GM19351 (cell line): ENCODE results near the gene G3BP2.

Experiments
- ATAC-seq: cut with Tn5 transposase; IDR thresholded peaks from one replicate; pipeline ENCODE4 v1.9.1; 2021; ENCODE audit warnings: mild to moderate bottlenecking, moderate library complexity; ENCODE audit not compliant: unreplicated experiment

Gene G3BP2

DNA sequence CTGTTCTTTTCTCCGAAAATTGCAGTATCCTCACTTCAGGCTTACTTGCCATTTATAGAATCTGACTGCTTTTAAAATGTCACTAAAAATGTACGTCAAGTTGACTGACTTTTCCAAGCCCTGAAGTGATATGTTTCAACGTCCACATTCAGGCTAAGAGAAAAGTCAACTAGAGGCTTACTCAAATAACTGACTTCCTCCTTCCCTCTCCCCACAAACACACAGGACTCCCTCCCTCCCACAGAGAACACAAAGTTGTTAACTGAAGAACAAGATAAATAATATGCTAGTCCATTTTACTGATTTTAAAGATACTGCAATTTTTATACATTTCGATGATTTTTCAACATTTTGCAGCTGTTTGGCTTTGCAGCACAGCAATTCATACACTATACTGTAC is 29.1 kb downstream of the G3BP2 start:
- no peak for ATAC-seq

DNA sequence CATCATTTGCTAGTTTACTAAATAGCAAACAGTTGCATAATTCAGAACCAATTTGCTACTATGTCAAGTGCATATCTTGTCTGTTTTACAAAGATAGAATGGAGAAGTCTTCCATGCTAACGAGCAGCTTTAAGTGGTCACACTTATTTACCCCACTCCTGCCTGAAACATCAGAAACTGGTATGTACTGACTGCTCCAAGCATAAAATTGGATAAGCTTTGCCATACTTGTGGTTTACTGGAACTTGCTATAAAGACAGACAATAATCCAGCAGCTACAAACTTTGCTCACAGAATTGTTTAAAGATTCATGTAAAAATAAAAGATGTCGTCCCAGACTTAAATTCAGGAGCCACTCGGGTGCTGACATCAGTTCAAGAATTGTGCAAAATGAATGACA is 29.6 kb downstream of the G3BP2 start:
- ATAC-seq: no peak

DNA sequence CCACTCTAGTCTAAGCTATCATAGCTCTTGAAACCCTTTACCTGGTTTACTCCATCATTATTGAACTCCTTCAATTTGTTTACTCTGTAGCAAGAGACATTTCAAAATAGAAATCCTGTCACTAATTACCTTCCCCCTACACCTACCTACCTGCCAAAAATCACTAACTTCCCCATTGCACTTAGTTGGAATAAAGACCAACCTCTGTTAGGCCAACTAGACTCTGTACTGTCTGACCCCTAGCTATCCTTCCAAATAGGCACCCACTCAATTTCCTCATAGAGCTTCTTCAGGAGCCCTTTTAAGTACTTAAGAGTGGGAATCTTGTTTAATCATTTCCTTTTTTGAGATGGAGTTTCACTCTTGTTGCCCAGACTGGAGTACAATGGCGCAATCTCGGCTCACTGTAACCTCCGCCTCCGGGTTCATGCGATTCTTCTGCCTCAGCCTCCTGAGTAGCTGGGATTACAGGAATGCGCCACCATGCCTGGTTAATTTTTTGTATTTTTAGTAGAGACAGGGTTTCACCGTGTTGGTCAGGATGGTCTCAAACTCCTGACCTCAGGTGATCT is 34.0 kb downstream of the G3BP2 start:
- no peak for ATAC-seq

DNA sequence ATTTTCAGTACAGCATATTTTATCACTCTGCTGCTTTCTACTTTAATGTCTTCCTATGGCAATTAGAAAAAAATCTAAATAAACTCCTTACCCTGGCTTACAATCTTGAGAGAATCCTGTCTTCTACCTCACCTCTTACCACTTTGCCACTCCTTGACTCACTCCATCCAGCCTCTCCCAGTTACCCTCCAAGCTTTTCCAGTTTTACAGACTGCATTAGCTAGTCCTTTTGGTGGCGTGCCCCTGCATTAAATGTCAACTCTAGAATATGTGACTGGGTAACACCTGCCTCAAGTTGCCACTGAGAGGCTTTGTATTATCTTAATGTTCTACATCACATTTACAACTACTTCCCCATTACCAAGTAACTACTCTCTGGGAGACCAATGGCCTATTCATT is 35.4 kb downstream of the G3BP2 start:
- ATAC-seq: no peak

DNA sequence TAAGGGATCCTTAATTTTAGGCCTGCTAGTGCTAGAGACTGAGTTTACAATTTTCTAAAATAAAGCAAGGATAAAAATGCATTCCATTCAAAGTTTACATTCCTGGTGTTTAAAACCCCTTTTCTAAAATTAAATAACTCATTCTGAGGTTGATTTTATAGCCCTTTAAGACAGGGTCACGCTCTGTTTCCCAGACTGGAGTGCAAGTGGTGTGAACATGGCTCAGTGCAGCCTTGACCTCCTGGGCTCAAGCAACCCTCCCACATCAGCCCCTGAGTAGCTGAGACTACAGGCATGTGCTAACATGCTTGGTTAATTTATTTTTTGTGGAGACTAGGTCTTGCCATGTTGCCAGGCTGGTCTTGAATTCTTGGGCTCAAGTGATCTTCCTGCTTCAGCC is 36.0 kb downstream of the G3BP2 start:
- ATAC-seq: no peak

DNA sequence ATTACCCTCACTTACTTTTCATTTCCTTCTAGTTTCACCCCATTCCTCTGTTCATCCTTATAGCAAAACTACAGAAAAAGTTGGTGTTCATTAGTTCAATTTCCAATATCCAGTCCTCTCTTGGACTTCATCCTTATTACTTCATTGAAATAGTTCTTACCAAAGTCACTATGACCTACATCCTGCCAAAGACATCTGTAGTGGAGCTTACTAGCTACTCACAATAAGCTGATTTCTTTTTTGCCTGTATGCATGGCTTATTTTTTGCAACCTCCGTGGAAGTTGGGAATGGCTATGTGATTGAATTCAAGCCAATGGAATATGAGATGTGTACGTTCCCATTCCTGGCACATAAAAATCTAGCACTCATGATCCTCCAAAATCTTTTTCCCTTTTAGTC is 38.3 kb downstream of the G3BP2 start:
- no peak for ATAC-seq

DNA sequence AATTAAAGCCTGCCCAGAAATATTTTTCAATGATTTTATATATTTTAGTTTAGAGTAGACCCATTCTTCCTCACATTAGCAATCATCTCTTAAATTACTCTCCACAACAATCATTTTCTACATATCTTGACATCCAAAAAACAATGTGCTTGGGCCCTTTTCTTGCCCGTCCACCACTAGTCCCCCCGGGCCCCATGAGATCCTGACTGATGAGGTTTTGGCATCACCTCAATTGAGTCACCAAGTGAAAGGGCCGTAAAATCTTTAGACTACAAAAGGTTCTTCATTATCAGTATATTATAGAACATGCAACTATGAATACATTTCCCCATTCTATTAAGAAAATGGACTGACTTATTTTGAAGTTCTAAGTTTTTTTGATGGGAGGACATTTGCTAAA is 38.9 kb downstream of the G3BP2 start:
- no peak for ATAC-seq

DNA sequence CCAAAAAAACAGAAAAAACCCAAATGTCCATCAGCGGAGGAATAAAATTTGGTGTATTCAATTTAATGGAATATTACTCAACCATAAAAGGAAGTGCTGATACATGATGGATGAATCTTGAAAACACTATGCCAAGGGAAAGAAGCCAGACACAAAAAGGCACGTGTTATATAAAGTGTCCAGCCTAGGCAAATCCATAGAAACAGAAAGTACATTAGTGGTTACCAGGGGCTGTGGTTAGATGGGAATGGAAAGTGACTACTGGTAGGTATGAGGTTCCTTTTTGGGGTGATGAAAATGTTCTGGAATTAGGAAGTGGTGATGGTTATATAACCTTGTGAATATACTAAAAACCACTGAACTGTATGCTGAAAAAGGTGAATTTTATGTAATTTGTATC is 39.4 kb downstream of the G3BP2 start:
- ATAC-seq: no peak

DNA sequence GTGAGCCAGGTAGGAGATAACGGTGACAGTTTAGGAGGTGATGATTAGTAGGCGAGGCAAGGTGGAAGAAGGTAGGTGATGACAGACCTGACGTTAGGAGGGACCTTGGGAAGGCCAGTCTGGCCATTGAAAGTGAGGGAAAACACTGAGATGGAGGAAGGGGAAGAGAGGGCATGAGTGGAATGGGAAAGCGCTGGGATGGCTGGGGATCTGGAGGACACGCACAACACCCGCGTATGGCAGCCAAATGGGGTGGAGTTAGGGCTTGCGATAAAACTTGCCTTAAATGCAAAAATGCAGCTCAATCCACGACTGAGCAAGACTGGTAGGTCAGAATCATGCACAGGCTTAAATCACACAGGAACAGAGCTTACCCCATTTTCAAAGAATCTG is 42.3 kb downstream of the G3BP2 start:
- no peak for ATAC-seq

DNA sequence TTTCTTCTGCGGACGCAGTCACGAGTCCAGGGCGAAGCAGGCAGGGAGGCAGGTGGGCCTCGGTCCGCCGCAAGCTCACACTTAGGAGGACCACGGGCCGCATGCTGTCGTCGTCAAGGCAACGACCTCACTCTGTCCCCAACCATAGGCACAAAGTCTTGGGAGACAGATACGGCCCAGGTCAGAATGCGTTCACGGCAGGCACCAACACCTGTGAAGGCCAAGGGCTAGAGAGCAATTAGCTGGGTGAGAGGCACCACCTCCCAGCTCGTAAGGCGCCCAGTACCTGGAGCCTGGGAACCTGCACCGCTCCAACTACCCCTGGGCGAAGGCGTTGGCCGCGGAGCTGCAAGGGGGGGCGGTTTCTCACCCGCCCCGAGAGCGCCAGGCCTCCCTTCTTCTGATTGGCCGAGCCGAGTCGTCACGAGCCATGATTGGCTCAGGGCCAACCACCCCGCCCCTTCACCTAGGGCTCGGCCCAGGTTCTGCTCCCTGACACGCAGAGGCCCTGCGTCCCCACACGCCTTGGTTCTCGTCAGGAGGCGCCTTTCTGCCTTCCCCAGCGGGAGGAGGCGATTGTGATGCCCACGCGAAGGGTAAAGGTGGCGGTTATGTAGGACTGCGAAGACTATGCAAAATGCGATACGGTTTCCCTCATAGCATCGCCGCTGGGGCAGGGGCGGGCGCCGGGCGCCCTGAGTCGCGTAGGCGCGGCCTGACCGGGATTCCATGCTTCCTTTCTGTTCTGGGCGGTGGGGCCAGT is 42.9 kb downstream of the G3BP2 start, which contains the start of gene CDKL2:
TSS of gene CDKL2 (minus strand) at position 355 of the 763 bp plus-strand sequence. CDS start 4,540 bp downstream, outside the sequence.
- ATAC-seq: peak; percentile 99

DNA sequence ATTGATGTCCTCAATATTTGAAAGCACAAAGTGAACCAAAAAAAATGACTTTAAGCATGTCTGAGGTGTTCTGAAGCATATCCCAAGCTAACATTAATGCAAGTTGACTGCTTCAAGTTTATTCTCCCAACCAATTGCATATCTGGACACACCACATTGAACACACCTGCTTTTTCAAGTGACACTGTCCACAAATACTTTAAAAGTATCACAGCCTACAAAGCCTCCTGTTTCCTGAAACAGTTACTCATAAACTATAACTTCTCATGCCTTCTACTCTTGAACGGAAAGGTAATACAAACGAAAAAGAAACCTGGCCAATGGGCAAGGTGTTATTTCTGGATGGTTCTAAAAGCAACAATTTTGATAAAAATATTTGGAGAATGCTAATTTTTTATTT is 44.0 kb downstream of the G3BP2 start:
- no peak for ATAC-seq

DNA sequence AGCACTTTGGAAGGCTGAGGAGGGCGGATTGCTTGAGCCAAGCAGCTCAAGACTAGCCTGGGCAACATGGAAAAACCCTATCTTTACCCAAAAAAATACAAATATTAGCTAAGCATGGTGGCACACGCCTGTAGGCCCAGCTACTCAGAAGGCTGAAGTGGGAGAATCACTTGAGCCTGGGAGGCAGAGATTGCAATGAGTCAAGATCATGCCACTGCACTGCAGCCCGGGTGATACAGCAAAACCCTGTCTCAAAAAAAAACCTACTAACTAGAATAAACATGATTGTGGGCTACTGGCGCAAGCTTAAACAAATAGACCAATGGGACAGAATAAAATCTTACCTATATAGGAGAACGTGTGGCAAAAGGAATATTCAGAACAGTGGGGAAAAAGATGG is 50.2 kb downstream of the G3BP2 start:
- ATAC-seq: no peak

DNA sequence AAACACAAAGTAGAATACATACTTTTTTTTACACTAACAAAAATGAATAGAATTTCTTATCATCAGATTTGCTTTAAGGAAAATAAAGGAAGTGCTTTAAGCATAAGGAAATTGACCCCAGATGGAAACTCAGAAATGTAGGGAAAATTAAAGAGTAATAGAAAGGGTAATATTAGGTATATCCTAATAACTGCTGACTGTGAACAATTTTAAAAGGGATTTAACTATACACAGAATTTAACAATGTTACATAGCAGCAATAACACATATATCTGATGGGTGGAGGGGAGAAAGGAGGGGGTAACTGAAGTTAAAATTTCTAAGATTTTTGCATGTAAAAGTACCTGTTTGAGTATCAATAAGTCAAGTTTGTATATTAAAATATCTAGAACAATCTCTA is 51.5 kb downstream of the G3BP2 start:
- no peak for ATAC-seq

DNA sequence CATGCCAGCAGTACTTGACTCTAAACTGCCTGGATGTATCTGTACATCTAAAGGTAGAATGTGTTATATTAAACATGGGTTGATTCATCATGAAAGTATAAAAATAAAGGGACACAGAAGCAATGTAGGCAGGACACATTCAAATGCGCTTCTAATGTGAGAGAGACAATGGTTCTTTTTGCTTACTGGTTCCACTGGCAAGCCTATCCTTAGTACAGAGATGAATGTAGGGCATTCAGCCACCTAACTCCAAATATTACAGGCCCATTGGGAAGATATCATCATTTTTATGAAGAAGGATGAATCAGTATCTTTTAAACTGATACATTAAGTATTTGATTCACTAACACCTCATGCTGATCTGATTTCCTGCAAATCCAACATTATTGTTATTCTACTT is 60.9 kb downstream of the G3BP2 start:
- no peak for ATAC-seq

DNA sequence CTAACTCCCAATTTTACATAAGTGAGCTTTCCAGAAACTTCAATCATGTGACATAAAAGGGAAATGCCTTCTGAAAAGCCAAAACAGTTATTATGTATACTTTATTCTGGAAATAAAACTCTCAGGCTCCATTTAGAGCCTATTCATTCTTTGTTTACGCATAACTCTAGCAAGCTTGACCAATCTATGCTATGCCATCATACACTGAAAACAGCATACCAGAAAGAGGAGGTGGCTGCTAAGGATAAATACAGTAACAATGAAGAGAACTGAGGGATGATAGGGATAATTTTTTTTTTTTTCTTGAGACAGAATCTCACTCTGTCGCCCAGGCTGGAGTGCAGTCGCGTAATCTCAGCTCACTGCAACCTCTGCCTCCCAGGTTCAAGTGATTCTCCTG is 67.3 kb downstream of the G3BP2 start:
- no peak for ATAC-seq

DNA sequence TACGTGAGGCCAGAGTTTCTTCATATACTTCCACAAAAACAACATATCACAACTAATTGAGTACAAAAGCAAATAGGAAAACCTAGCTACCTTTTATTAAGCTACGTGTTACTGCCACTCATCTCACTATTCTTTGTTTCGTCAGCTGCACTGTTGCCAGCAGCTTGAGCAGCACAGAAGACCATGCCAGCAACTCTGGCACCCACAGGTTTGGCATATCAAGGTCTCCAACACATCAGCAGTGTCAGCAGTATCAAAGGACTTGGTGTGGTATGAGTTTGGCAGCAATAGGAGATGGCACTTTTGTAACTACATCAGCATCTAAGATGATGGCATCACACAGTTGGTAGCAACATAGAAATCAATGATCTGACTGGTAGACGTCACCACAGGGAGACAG is 73.6 kb downstream of the G3BP2 start:
- no peak for ATAC-seq

DNA sequence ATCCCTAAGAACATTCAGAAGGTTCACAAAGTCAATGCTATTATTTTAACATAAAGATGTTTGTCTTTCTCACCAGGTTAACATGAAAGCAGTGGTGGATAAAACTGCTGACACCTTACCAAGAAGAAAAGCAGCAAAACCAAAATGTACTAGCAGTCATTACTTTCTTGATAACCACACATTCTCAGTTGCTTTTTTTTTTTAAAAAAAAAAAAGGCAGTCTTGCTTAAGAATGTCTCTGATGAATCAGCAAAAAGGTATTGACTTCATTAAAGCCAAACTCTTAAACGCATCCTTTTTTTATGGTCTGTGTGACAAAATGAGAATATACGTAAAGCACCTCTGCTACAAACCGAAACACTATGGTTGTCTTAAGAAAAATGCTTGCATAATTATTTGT is 74.8 kb downstream of the G3BP2 start:
- no peak for ATAC-seq

DNA sequence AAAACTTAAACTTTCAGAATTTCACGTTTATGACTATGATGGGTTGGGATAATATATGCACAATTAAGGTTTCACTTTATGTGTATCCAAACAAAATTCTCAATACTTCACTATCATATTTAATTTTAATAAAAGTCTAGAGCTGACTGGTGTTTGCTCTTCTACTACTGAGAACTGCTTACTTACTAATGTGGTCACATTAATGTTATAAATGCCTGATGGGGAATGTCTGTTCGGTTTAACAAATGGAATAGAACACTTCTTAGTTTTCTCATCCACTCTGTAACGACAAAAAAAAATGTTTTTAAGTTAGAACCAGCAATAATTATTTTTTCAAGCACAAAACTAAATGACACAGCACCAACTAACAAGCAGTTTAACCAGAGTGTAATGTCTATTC is 77.2 kb downstream of the G3BP2 start:
- no peak for ATAC-seq

DNA sequence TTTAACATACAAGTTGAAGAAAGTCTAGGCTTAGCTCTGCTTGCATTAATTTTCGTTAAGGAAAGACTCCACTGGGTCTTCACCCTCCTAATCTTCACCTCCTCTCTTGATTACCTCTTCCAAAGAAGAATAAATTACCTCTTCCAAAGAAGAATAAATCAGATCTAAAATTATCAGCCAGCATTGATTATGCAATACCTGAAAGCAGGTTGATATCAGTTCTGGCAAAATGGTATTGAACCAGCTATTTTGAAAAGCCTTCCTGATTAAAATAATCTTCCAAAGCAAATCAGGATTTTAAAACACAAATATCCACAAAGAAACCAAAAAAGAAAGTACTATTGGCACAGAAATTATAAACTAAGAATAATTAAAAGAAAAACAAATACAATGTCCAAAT is 79.8 kb downstream of the G3BP2 start:
- no peak for ATAC-seq
